Measurements from ENCODE around the gene REXO1.

The REXO1 gene

DNA sequence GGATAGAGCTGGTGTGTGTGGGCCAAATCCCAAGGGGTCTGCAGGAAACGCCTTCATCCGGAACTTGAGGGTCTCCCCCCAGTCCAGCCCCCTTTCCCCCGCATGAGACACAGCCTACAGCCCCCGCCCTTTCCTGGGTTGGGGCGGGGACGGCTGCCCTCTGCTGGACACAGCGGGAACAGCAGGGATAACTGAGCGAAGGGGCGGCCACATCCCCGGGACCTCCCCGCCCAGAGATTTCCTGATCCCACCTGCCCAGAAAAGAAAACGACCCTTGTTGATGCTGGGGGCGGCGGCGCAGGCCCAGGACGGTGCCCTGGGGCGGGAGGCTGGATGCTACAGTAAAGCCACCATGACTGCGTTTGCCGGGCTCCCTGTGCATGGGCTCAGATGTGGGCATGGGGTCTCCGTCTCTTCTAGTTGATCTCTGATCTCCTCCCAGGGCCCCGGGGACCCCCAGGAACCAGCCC lies 80.8 kb downstream of the REXO1 start:
- Histone ChIP-seq H3K4me2 (peak overlapping the region; percentile 54 to 89 (median 82)), H4K20me1 (peaks cover 0 to 48% (median 22%) of the 10 kb centered on the region in 11 experiments; a peak in 17 of 22 replicates), H3K9ac (peak overlapping the region in 1 of 11 experiments; percentile 21; a peak in 1 of 22 replicates), H3K36me3 (no peaks in the 10 kb centered on the region), H3K9me3 (replicated peaks in 1 of 11) (peaks cover 26 to 33% (median 29%) of the 10 kb centered on the region in 11 experiments), H3K4me3 (no peak overlapping the region), H3K4me1 (peaks cover 4 to 37% (median 30%) of the 10 kb centered on the region in 10 experiments; a peak in 18 of 20 replicates), H3K27ac (peak overlapping the region in 1 of 11 experiments; percentile 47; a peak in 1 of 22 replicates), H3K27me3 (peaks cover 92 to 100% (median 98%) of the 10 kb centered on the region in 11 experiments)
- TF ChIP-seq Cebpa-rat (IDR thresholded peaks at IDR 0.05): no peak

GRCh38 chr19:1766800-1767352 lies 81.4 kb downstream of the REXO1 start:
- H3K9me3 ChIP-seq (replicated peaks in 1 of 11): peaks cover 22 to 28% (median 24%) of the 10 kb centered on the region in 11 experiments
- no peaks in the 10 kb centered on the region for H3K36me3 ChIP-seq
- H4K20me1 ChIP-seq: peaks cover 0 to 54% (median 29%) of the 10 kb centered on the region in 11 experiments; a peak in 18 of 22 replicates
- no peak overlapping the region; a peak in 1 of 20 replicates for H3K4me3 ChIP-seq
- no peak overlapping the region; a peak in 2 of 22 replicates for H3K9ac ChIP-seq
- no peak for TF ChIP-seq Cebpa-rat (IDR thresholded peaks at IDR 0.05)
- H3K27me3 ChIP-seq: peaks cover 93 to 100% (median 98%) of the 10 kb centered on the region in 11 experiments
- peak overlapping the region in 4 of 11 experiments; percentile 10 to 47 (median 30); a peak in 4 of 22 replicates for H3K27ac ChIP-seq
- peaks cover 4 to 37% (median 30%) of the 10 kb centered on the region in 10 experiments; a peak in 18 of 20 replicates for H3K4me1 ChIP-seq
- peak overlapping the region; percentile 54 to 89 (median 82); a peak in 21 of 22 replicates for H3K4me2 ChIP-seq

GRCh38 chr19:1765904-1766799 lies 82.1 kb downstream of the REXO1 start:
- peak overlapping the region in 9 of 11 experiments; percentile 72 to 89 (median 82); a peak in 18 of 22 replicates for H3K4me2 ChIP-seq
- no peaks in the 10 kb centered on the region for H3K36me3 ChIP-seq
- H3K4me1 ChIP-seq: peaks cover 4 to 37% (median 30%) of the 10 kb centered on the region in 10 experiments; a peak in 18 of 20 replicates
- H3K9me3 ChIP-seq (replicated peaks in 1 of 11): peaks cover 15 to 21% (median 16%) of the 10 kb centered on the region in 11 experiments
- H3K27ac ChIP-seq: no peak overlapping the region
- no peak for TF ChIP-seq Cebpa-rat (IDR thresholded peaks at IDR 0.05)
- H4K20me1 ChIP-seq: peaks cover 0 to 61% (median 36%) of the 10 kb centered on the region in 11 experiments; a peak in 18 of 22 replicates
- no peak overlapping the region; a peak in 1 of 20 replicates for H3K4me3 ChIP-seq
- H3K27me3 ChIP-seq: peaks cover 93 to 100% (median 98%) of the 10 kb centered on the region in 11 experiments
- no peak overlapping the region for H3K9ac ChIP-seq
